HepG2 (cell line): Measurements from ENCODE around the gene USH2A. TPM values are rescaled to one million over a fixed set of nuclear protein-coding genes. Genes with fewer than 3 reads are reported as not detected.

Experiments
- ATAC-seq: fragments of 200-7000 bp; cut with Tn5 transposase; 3 replicates; pipeline ENCODE4 v1.9.1; 2020; ENCODE audit warnings: mild to moderate bottlenecking, moderate library complexity
- BruUV-seq: library from RNA; stranded (reverse); fragments of 400-500 nt; replicated peaks from 2 replicates; lab custom pipeline; 2021; lab: Mats Ljungman, UMichigan
- CTCF ChIA-PET: fragments of 300-600 bp; formaldehyde crosslinking; extraction: SDS; loops from one replicate; lab custom pipeline; 2021; ENCODE audit warnings: low total read pairs, inconsistent platforms, low intra/inter-chr PET ratio; lab: Yijun Ruan, JAX
- POLR2A ChIA-PET: fragments of 350-600 bp; sonication (Branson Sonifier 250); formaldehyde crosslinking; loops from one replicate; lab custom pipeline; 2020; ENCODE audit warnings: antibody characterized with exemption, inconsistent platforms; lab: Yijun Ruan, JAX
- DNase-seq: peaks from one replicate; pipeline ENCODE4 v3.0.0-alpha.2; 2015; ENCODE audit warnings: low spot score
- FAIRE-seq: peaks from 3 replicates; lab custom pipeline; 2011; peaks lifted over from hg19 to GRCh38; lab: Jason Lieb, UNC
- H2AFZ ChIP-seq: one replicate; pipeline ENCODE4 v1.6.1; 2011; ENCODE audit warnings: low read length, inconsistent platforms
- H3K27ac ChIP-seq: fragments of 300-600 bp; 3 replicates; pipeline ENCODE4 v1.8.0; 2011; ENCODE audit warnings: mixed run types, mild to moderate bottlenecking, mixed read lengths, low read length, inconsistent platforms; ENCODE audit not compliant: insufficient read depth; ENCODE audit errors: extremely low read length
- H3K27me3 ChIP-seq, 2 experiments: fragments of 200-600 bp in 1 of 2; 2 replicates in 1 of 2; 3 replicates in 1 of 2; pipeline versions ENCODE4 v1.6.0 to v1.8.0; 2011; ENCODE audit warnings: low read length in 2 of 2, mild to moderate bottlenecking in 2 of 2, moderate library complexity in 2 of 2, inconsistent platforms in 1 of 2; ENCODE audit not compliant: insufficient read depth in 2 of 2, control insufficient read depth in 1 of 2
- H3K36me3 ChIP-seq, 2 experiments: fragments of 200-600 bp in 1 of 2; replicated peaks in 1 of 2; 2 replicates in 1 of 2; 3 replicates in 1 of 2; pipeline versions ENCODE4 v1.5.1 to v1.8.0; 2011; ENCODE audit warnings: low read length in 2 of 2, inconsistent platforms in 1 of 2; ENCODE audit not compliant: insufficient read depth in 2 of 2, control insufficient read depth in 1 of 2
- H3K4me1 ChIP-seq: 2 replicates; pipeline ENCODE4 v1.5.1; 2012; ENCODE audit warnings: low read length, inconsistent platforms; ENCODE audit not compliant: insufficient read depth
- H3K4me2 ChIP-seq: 2 replicates; pipeline ENCODE4 v1.6.0; 2011; ENCODE audit warnings: low read depth, low read length, inconsistent platforms
- H3K4me3 ChIP-seq, 3 experiments: fragments of 200-600 bp in 1 of 3; sonication (generic), shearing (Covaris generic) in 1 of 3; replicated peaks in 1 of 3; 2 replicates each; pipeline ENCODE4 v1.5.1; 2011 to 2016; ENCODE audit warnings: low read length in 3 of 3, inconsistent platforms in 2 of 3, low read depth in 2 of 3, mild to moderate bottlenecking in 2 of 3, control low read depth in 1 of 3, mixed read lengths in 1 of 3; ENCODE audit not compliant: insufficient read depth in 1 of 3
- H3K79me2 ChIP-seq: one replicate; pipeline ENCODE4 v1.6.1; 2011; ENCODE audit warnings: low read length, inconsistent platforms; ENCODE audit not compliant: insufficient read depth
- H3K9ac ChIP-seq: 2 replicates; pipeline ENCODE4 v1.6.0; 2011; ENCODE audit warnings: mild to moderate bottlenecking, low read depth, low read length, inconsistent platforms; ENCODE audit not compliant: insufficient read depth
- H3K9me3 ChIP-seq: 2 replicates; pipeline ENCODE4 v1.5.1; 2012; ENCODE audit warnings: mild to moderate bottlenecking, low read length
- H4K20me1 ChIP-seq: 2 replicates; pipeline ENCODE4 v1.6.0; 2011; ENCODE audit warnings: inconsistent platforms, mild to moderate bottlenecking, low read length, moderate library complexity; ENCODE audit not compliant: insufficient read depth
- KAT2B ChIP-seq: fragments of 150-350 bp; IDR thresholded peaks from 2 replicates; pipeline ENCODE4 v1.6.1; 2014; ENCODE audit warnings: low read depth, low read length, borderline replicate concordance
- KIAA2018 ChIP-seq: sonication (generic); formaldehyde crosslinking; IDR thresholded peaks from 2 replicates; pipeline ENCODE4 v1.5.0; 2020; ENCODE audit warnings: mild to moderate bottlenecking, missing genetic modification reagents, borderline replicate concordance
- NKX3-1 ChIP-seq: sonication (generic); formaldehyde crosslinking; IDR thresholded peaks from 2 replicates; pipeline ENCODE4 v1.5.0; 2020; ENCODE audit warnings: missing genetic modification reagents
- ZHX1 ChIP-seq: sonication (generic); formaldehyde crosslinking; IDR thresholded peaks from 2 replicates; pipeline ENCODE4 v1.8.1; 2022; ENCODE audit warnings: low read depth, mild to moderate bottlenecking, missing genetic modification reagents
- WGBS: methylation state at CpG from one replicate; pipeline ENCODE4 v1.1.6; 2017; ENCODE audit warnings: low lambda C conversion rate; 5-methylcytosine and 5-hydroxymethylcytosine counted together
- in situ Hi-C: cut with HindIII; loops from 2 replicates; pipeline ENCODE4 v1.10.0; 2017; ENCODE audit warnings: low pct_unique_long_range_greater_than_20kb; ENCODE audit not compliant: extremely low pct_ligation_motif_present
- intact Hi-C: fragments of 100-400 bp; cut with micrococcal nuclease; formaldehyde crosslinking; loops from one replicate; pipeline ENCODE4 v1.10.0; 2022; ENCODE audit not compliant: unreplicated experiment
- polyA plus RNA-seq, 8 experiments: library from polyadenylated mRNA; depleted of rRNA in 3 of 8; stranded (reverse) in 7 of 8; unstranded in 1 of 8; fragments of >200 nt; fragmentation: Illumina TruSeq in 4 of 8; extraction: Trizol in 4 of 8; gene quantifications; 2 replicates each; pipeline versions ENCODE4 v1.2.1 to v1.2.3, GENCODE V29; 2011 to 2016; ENCODE audit warnings: low read depth in 4 of 8, missing spikeins in 1 of 8, mixed read lengths in 1 of 8; ENCODE audit not compliant: insufficient read depth in 1 of 8
- total RNA-seq, 5 experiments: library from RNA; depleted of rRNA; stranded (reverse); fragments of >200 nt; fragmentation: Illumina TruSeq; extraction: Trizol; gene quantifications; 2 replicates each; pipeline ENCODE4 v1.2.3, GENCODE V29; 2016; ENCODE audit warnings: low read depth in 1 of 5

The USH2A gene
- total and polyA plus RNA-seq, 2 of the 13 experiments (the other 11 are each of a cell fraction or from before 2014, with no cell fraction given) = 0.02 TPM; not detected in 1

GRCh38 chr1:216247937-216248336 lies 175.3 kb downstream of the USH2A start:
- CTCF ChIA-PET = no interaction called here
- POLR2A ChIA-PET = no interaction called here
- Histone ChIP-seq H3K9ac (no peak overlapping the region), H2AFZ (no peak overlapping the region), H3K4me2 (no peak overlapping the region), H3K27ac (no peak overlapping the region), H4K20me1 (no peaks in the 10 kb centered on the region), H3K4me3 (no peak overlapping the region), H3K9me3 (no peaks in the 10 kb centered on the region), H3K4me1 (no peaks in the 10 kb centered on the region), H3K36me3 (no peaks in the 10 kb centered on the region), H3K79me2 (no peaks in the 10 kb centered on the region), H3K27me3 (no peaks in the 10 kb centered on the region)
- no TSS peak for BruUV-seq
- intact Hi-C loops = no loop called here
- WGBS = 2% methylated on average over 1 of the region's 1 CpG
- in situ Hi-C loops = no loop called here
- no peak for FAIRE-seq
- no peak for DNase-seq
- no peak for ATAC-seq
- TF ChIP-seq KAT2B (no peak), ZHX1 (no peak), KIAA2018 (CRISPR knock-in tag) (no peak), NKX3-1 (CRISPR knock-in tag) (no peak)
